Left lung (tissue), 10 donors: Measurements from ENCODE around the gene FGGY. TPM values are rescaled to one million over a fixed set of nuclear protein-coding genes. Genes with fewer than 3 reads are reported as not detected.

ENCODE experiments used
- ATAC-seq: fragments of 200-7000 bp; cut with Tn5 transposase; one replicate; pipeline ENCODE4 v1.9.1; 2020; ENCODE audit warnings: moderate library complexity
- DNase-seq, 4 donors: peaks; one replicate each; pipeline ENCODE4 v3.0.0-alpha.2; 2013 to 2020
- H3K27ac ChIP-seq, 2 donors: fragments of 200-600 bp; sonication (generic) in 1 of 2; one replicate each; pipeline versions ENCODE4 v1.5.0 to v1.8.0; 2020 to 2021
- H3K27me3 ChIP-seq, 2 donors: fragments of 200-600 bp; sonication (generic) in 1 of 2; one replicate each; pipeline versions ENCODE4 v1.5.0 to v1.8.0; 2020 to 2021
- H3K36me3 ChIP-seq, 2 donors: fragments of 200-600 bp; sonication (generic) in 1 of 2; one replicate each; pipeline versions ENCODE4 v1.5.0 to v1.8.0; 2020 to 2021
- H3K4me1 ChIP-seq, 2 donors: fragments of 200-600 bp; one replicate each; pipeline ENCODE4 v1.8.0; 2021
- H3K4me3 ChIP-seq, 2 donors: fragments of 200-600 bp; sonication (generic) in 1 of 2; one replicate each; pipeline versions ENCODE4 v1.5.0 to v1.8.0; 2020 to 2021; ENCODE audit warnings: mild to moderate bottlenecking in 1 of 2
- H3K9me3 ChIP-seq, 2 donors: fragments of 200-600 bp; sonication (generic) in 1 of 2; one replicate each; pipeline versions ENCODE4 v1.5.0 to v1.8.0; 2020 to 2021
- intact Hi-C, 2 donors: fragments of 100-400 bp; cut with DNase I; formaldehyde crosslinking; loops; one replicate each; pipeline versions ENCODE4 v1.11.2 to v1.14.2; 2022
- polyA plus RNA-seq, 6 donors: library from polyadenylated mRNA; unstranded; fragments of 120-200 nt; gene quantifications; one replicate each; pipeline ENCODE4 v1.2.1, GENCODE V29; 2013; ENCODE audit not compliant: insufficient read length in 6 of 6
- total RNA-seq, 2 donors: library from RNA; stranded (reverse); fragmentation: NEBNext Ultra II Directional; extraction: Animal tissue kit (Norgen Biotek cat#: 25700); gene quantifications; one replicate each; pipeline ENCODE4 v1.2.1, GENCODE V29; 2021
- TF ChIP-seq, protein P1 (sequence below), 2 donors: fragments of 200-600 bp; sonication (generic) in 1 of 2; IDR thresholded peaks; one replicate each; pipeline versions ENCODE4 v1.5.0 to v1.8.0; 2021; ENCODE audit warnings: antibody characterized with exemption in 2 of 2
- donor health status: DM: no; HTN: yes; CAD: no.
- donor health status: DM: no; HTN: no; CAD: no.

FGGY gene
- total and polyA plus RNA-seq, 8 donors = 13.5 to 22.7 (median 18.4) TPM

DNA sequence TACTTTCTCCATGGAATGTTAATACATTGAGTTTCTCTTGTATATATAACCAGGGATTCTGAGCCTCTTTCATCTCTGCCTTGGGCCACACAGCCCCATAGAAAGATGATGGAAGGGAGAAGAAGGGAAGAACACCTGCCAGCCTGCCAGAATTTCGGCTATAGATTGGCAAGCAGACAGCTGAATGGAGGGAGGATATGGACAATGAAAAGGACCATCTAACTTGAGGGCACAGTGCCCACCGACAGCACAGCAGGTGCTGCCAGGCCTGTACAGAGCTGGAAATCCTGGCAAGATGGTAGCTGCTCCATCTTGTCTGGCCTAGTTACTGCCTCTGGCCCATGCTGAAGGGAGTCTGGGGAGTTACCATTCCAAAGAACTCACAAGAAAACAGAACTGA lies 244.3 kb downstream of the FGGY start:
- no peaks in the 10 kb centered on the region for H3K4me1 ChIP-seq
- no peaks in the 10 kb centered on the region for H3K9me3 ChIP-seq
- no peak overlapping the region for H3K27ac ChIP-seq
- intact Hi-C loops = no loop called here
- TF ChIP-seq, protein P1, sequence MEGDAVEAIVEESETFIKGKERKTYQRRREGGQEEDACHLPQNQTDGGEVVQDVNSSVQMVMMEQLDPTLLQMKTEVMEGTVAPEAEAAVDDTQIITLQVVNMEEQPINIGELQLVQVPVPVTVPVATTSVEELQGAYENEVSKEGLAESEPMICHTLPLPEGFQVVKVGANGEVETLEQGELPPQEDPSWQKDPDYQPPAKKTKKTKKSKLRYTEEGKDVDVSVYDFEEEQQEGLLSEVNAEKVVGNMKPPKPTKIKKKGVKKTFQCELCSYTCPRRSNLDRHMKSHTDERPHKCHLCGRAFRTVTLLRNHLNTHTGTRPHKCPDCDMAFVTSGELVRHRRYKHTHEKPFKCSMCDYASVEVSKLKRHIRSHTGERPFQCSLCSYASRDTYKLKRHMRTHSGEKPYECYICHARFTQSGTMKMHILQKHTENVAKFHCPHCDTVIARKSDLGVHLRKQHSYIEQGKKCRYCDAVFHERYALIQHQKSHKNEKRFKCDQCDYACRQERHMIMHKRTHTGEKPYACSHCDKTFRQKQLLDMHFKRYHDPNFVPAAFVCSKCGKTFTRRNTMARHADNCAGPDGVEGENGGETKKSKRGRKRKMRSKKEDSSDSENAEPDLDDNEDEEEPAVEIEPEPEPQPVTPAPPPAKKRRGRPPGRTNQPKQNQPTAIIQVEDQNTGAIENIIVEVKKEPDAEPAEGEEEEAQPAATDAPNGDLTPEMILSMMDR (IDR thresholded peaks at IDR 0.05) = no peak
- H3K27me3 ChIP-seq = no peaks in the 10 kb centered on the region
- DNase-seq = no peak
- no peaks in the 10 kb centered on the region for H3K36me3 ChIP-seq
- H3K4me3 ChIP-seq = no peak overlapping the region
- ATAC-seq = no peak

DNA sequence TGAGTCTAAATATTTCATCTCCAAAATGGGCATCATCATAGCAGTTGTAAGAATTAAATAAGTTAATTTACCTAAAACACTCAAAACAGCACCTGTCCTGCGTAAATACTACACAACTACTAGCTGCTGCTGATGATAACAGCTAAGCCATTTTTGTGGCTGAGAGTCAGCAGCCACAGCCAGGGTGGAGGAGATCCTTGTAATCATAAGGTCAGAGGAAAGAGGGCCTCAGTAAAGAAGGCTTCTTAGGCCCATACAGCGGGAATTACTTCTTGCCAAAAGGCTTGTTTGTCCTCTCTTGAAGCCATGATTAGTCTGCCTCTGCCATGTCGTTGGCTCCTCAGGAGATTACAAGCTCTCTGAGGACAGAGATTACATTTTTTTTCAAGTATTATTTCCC lies 245.0 kb downstream of the FGGY start:
- ATAC-seq (no peak), DNase-seq (no peak)
- H3K4me3 ChIP-seq = no peak overlapping the region
- no peaks in the 10 kb centered on the region for H3K9me3 ChIP-seq
- no peaks in the 10 kb centered on the region for H3K27me3 ChIP-seq
- no peak overlapping the region for H3K27ac ChIP-seq
- TF ChIP-seq, protein P1 (IDR thresholded peaks at IDR 0.05) = no peak
- no peaks in the 10 kb centered on the region for H3K36me3 ChIP-seq
- intact Hi-C loops = no loop called here
- H3K4me1 ChIP-seq = no peaks in the 10 kb centered on the region

DNA sequence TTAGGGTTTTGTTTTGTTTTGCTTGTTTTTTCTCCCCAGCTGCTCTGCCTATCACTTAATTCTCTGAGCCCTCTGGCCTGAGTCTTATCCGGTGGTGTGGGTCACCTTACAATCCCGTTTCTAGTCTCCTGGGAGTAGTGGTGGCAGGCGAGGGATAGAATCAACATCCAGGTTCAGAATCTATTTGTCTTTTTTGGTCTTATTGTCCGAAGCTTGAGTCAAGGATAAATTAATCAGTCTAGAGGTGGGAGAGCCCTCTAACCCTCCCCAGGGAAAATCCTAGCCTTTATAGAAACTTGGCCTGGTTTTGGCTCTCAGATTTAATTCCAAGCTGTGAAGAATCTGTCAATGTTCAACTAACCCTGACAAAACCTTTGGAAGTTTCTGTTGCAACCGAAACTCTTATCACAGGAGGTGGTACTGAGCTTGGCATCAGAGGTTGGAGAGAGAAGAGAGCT lies 246.3 kb downstream of the FGGY start:
- H3K4me1 ChIP-seq = no peaks in the 10 kb centered on the region
- H3K9me3 ChIP-seq = no peaks in the 10 kb centered on the region
- DNase-seq (peak in 1 of 4 donors; percentile 44), ATAC-seq (peak; percentile 75)
- no peaks in the 10 kb centered on the region for H3K36me3 ChIP-seq
- no peak overlapping the region for H3K27ac ChIP-seq
- H3K27me3 ChIP-seq = no peaks in the 10 kb centered on the region
- no peak overlapping the region for H3K4me3 ChIP-seq
- intact Hi-C loops = no loop called here
- TF ChIP-seq, protein P1 (IDR thresholded peaks at IDR 0.05) = no peak

DNA sequence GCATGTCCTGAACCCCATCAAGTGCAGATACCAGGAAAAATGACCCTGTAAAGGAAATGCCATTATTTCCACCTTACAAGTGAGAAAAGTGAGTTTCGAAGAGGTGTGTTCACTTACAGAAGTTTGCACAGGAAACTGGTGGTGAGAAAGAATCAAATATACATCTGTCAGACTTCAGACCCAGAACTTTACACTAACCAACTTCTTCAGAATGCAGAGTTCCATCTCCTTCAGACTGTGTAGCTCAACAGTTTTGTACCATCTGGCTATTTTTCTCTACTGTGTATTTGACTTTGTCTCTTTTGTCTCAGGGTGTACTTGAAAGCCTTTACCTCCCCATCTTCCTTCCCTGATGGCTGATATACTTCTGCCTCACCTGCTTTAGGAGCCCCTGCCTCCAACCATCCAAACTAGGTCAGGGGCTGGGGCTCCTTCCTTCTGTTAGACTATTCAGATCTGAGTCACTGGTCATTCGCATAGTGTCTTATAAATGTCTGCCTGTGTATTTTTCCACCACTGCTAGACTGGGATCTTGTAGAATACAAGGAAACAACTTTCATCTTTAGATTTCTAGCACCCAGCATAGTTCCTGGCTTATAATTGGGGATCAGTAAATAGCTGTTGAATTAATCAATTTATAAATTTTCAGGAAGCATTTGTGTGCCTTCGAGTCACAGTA lies 247.9 kb downstream of the FGGY start:
- DNase-seq (no peak), ATAC-seq (no peak)
- intact Hi-C loops = no loop called here
- no peak overlapping the region for H3K4me3 ChIP-seq
- no peaks in the 10 kb centered on the region for H3K36me3 ChIP-seq
- TF ChIP-seq, protein P1 (IDR thresholded peaks at IDR 0.05) = no peak
- H3K9me3 ChIP-seq = no peaks in the 10 kb centered on the region
- H3K27me3 ChIP-seq = no peaks in the 10 kb centered on the region
- H3K4me1 ChIP-seq = peaks cover 0 to 5% of the 10 kb centered on the region in 2 donors
- H3K27ac ChIP-seq = no peak overlapping the region

DNA sequence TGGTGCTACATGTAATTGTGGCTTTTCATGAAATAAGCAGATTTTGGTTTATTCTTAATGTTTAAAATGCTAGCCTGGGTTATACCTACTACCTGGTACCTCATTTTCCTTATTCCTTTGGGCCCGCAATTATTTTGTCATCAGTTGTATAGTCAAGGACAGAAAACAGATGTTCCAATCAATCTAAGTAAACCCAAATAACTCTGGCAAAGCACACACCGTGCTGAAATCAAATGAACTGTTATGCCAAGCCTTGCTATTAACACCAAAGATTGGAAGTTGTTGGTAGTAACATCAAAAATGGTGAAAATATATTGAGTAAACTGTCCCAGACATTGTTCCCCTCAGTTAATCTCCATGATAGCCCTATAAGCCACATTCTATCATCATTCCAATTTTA lies 248.9 kb downstream of the FGGY start:
- Histone ChIP-seq H3K36me3 (no peaks in the 10 kb centered on the region), H3K27ac (no peak overlapping the region), H3K4me1 (peaks cover 0 to 16% of the 10 kb centered on the region in 2 donors), H3K4me3 (no peak overlapping the region), H3K9me3 (no peaks in the 10 kb centered on the region), H3K27me3 (no peaks in the 10 kb centered on the region)
- ATAC-seq (no peak), DNase-seq (no peak)
- intact Hi-C loops = no loop called here
- TF ChIP-seq, protein P1 (IDR thresholded peaks at IDR 0.05) = no peak
